ENCODE results near the gene C1orf174.

- no peak for TF ChIP-seq CTCF (IDR thresholded peaks at IDR 0.05; ENCODE audit: low read depth, low read length)
- no peak for TF ChIP-seq EZH2phosphoT487 (IDR thresholded peaks at IDR 0.05; ENCODE audit: low read depth)
Measured at GRCh38 chr1:3850857-3851256, 49.2 kb downstream of the C1orf174 start.
